Activated CD4-positive, alpha-beta T cell treated with anti-CD3 and anti-CD28 coated beads, Interleukin-2, amount 50 U/mL, for 1 hour (primary cell): ENCODE results near the gene PRG2.
"Not testable (repeated sequence)": the region's sequence is repeated elsewhere in the genome, so short reads cannot be mapped to it uniquely, and the experiment has no call there.

Experiments used
- DNase-seq: peaks from one replicate; pipeline ENCODE4 v3.0.0-alpha.2; 2020

The PRG2 gene

GRCh38 chr11:57344826-57345225 is 45.6 kb downstream of the PRG2 start:
- no peak for DNase-seq

- no peak for DNase-seq
Measured at GRCh38 chr11:57343825-57344224, 46.6 kb downstream of the PRG2 start.

GRCh38 chr11:57342702-57343101 is 47.7 kb downstream of the PRG2 start:
- no peak for DNase-seq

- DNase-seq, result no peak
Measured at GRCh38 chr11:57341250-57341808, 49.1 kb downstream of the PRG2 start.

- DNase-seq, result no peak
Measured at GRCh38 chr11:57340039-57340615, 50.3 kb downstream of the PRG2 start.

DNA sequence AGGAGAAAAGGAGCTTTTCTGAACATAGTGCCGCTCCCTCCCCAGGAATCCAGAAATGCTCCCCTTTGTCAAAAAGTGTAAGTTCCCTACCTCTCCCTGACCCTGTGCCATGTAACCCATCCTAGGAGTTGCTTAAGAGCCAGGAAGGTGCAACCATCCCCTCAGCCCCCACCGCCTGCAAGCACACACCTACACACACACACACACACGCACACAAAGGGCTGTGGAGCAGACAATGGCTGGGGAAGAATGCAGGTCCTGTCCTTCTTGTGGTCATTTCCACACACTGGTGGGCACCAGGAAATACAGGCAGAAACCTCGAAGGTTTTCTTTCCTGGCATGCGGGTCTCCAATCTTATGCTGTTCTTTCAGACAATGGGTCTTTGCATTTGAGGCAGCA is 51.1 kb downstream of the PRG2 start:
- no peak for DNase-seq

DNA sequence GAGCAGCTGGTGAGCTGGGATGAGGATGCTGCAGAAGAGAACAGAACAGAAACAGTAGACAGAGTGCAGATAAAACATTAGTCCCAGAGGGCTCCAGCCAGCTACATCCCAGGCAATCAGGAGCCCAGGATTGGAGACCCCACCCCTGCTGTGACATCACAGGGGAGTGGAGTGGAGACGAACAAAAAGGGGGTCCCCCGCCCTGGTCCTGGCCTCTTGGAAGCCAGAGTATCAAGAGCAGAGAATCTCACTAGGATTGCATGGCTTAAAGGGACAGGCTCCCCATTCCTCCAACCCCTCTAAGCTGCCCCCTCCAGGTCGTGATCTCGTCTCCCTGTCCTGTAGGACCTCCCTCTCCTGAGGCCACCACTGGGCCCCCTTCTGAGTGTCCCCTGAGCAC is 52.3 kb downstream of the PRG2 start, which contains the start of gene P2RX3:
Gene P2RX3, plus strand, starts transcription at position 211 of the 400 bp plus-strand sequence. CDS start 199 bp downstream, outside the sequence.
- no peak for DNase-seq

DNA sequence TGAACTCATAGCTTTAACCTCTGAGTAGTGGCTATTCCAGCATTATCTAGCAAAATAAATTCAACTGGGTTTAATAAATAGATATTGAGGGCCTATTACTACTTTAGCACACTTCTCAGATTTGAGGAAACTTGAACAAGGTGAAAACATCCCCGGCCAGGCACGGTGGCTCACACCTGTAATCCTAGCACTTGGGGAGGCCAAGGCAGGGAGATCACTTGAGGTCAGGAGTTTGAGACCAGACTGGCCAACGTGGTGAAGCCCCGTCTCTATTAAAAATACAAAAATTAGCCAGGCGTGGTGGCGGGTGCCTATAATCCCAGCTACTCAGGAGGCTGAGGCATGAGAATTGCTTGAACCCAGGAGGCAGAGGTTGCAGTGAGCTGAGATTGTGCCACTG is 53.6 kb downstream of the PRG2 start:
- DNase-seq, result not testable (repeated sequence)
